IPS-20b (cell line): ENCODE data around the gene DCST1.
A peak's percentile ranks its signal among the peaks of the same experiment; 100 is the strongest.

Experiments used
- H3K27ac ChIP-seq: one replicate; pipeline ENCODE4 v1.5.1; 2013; ENCODE audit warnings: low read length
- H3K27me3 ChIP-seq: 2 replicates; pipeline ENCODE4 v1.6.1; 2013; ENCODE audit warnings: mild to moderate bottlenecking, low read length, inconsistent platforms; ENCODE audit not compliant: insufficient read depth
- H3K36me3 ChIP-seq: 2 replicates; pipeline ENCODE4 v1.6.1; 2013; ENCODE audit warnings: low read depth, mild to moderate bottlenecking, inconsistent platforms, low read length, moderate library complexity; ENCODE audit not compliant: insufficient read depth
- H3K4me1 ChIP-seq: 2 replicates; pipeline ENCODE4 v1.6.1; 2013; ENCODE audit warnings: mild to moderate bottlenecking, control low read depth, inconsistent platforms, low read length, moderate library complexity; ENCODE audit not compliant: insufficient read depth
- H3K4me3 ChIP-seq: 2 replicates; pipeline ENCODE4 v1.5.1; 2013; ENCODE audit warnings: mild to moderate bottlenecking, low read length, inconsistent platforms
- H3K9ac ChIP-seq: 2 replicates; pipeline ENCODE4 v1.6.1; 2013; ENCODE audit warnings: low read depth, mild to moderate bottlenecking, inconsistent platforms, low read length, moderate library complexity
- H3K9me3 ChIP-seq: 2 replicates; pipeline ENCODE4 v1.6.1; 2013; ENCODE audit warnings: mild to moderate bottlenecking, low read depth, low read length, inconsistent platforms; ENCODE audit not compliant: insufficient read depth

The DCST1 gene

DNA sequence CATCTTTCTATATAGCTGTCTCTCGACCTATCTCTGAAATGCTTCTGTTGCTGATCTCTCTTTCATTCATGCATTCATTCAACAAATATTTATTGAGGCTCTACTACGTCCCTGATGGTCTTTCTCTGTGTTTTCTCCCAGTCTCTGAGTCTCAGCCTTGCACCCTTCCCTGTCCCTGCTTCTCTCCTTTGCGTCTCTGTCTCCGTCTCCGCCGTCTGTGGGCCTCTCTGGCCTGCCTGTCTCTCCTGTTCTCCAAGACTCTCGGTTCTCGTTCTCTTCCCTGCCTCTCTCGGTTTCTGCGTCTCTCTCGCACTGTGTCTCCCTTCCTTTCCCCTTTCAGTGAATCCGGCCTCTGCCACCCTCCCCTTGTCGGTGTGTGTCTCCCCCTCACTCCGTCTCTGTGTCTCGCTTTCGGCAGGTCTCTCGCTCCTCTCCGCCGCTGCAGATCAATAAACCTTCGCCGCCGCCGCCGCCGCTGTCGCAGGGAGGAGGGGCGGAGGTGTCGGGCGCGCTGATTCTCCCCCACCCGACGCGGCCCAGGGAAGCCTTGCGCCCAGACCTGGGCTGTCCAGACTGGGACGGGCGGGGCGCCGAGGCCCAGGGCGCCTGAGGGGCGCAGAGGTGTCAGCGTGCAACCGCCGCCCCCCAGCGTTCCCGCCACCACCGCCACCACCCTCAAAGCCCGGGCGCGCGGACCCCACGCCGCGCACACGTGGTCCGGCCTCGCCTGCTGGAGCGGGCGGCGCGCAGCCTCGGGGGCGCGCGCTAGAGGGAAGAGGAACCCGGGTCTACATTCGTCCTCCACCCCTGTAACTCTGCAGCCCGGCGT is 48.1 kb downstream of the DCST1 start:
- peak overlapping the region; percentile 67; the same call in 1 of the 2 replicates for H3K4me3 ChIP-seq

DNA sequence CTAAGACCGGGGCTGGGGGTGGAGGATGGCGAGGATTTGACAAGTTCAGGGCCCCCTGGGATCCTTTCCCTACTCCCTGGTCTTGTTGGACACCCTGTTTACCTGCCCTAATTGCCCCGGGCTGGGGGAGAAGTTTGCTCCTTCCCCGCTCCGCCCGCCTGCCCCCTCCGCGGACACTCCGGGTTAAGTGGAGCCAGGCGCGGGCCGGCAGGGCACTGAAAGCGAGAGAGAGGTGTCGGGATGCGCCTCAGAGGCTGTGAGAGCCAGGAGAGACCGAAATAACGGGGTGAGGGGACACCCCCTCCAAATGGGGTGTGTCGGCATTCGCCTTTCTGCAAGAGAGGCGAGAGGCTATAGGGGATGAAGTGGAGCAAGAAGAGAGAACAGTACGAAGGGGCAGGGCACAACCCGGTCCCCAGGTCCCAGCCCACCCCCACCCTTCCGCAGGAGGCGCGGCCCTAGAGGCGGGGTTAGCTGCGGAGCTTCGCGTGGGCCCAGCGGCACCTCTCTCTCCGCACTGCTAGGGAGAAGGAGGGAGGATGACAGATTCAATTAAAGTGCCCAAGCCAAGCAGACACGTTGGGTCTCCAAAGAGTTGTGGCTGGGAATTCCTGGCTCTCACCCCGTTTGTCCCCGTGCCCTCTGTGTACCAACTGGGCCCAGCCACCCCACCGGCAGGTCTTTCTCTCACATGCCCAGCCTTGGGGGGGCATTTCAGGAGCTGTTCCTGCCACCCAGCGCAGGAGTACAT is 48.9 kb downstream of the DCST1 start:
- H3K4me3 ChIP-seq = peak overlapping the region; percentile 29; the same call in 1 of the 2 replicates
- H3K9ac ChIP-seq = no peak overlapping the region
- no peak overlapping the region for H3K27ac ChIP-seq
- peaks cover 70% of the 10 kb centered on the region for H3K27me3 ChIP-seq
- peaks cover 17% of the 10 kb centered on the region for H3K4me1 ChIP-seq
- no peaks in the 10 kb centered on the region for H3K9me3 ChIP-seq
- H3K36me3 ChIP-seq = no peaks in the 10 kb centered on the region

More for the DNA sequence above, 48.1 kb downstream of the DCST1 start:
- Histone ChIP-seq H3K4me1 (peaks cover 16% of the 10 kb centered on the region), H3K9me3 (no peaks in the 10 kb centered on the region), H3K27ac (no peak overlapping the region), H3K27me3 (peaks cover 78% of the 10 kb centered on the region), H3K36me3 (no peaks in the 10 kb centered on the region), H3K9ac (no peak overlapping the region)

DNA sequence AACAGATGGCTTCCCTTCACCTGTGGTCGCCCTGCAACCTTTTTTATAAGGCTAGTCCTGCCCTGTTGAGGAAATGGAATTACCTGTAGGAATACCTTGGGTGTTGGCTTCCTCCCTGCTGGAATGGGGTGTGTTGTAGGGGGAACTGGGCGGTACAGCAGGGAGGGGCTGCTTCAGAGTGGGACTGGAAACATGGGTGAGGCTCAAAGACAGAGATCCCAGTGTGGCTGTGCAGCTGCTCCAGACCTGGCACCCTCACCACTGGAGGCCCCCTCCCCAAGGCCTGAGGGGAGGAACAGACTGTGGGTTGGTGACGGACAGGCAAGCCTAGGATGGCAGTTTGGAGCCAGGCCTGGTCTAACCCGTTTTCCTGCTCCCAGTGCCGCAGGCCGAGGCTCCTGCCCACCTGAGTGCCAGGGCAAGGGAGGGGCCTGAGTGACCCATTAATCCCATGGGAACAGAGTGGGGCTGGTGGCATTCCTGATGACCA is 49.5 kb downstream of the DCST1 start:
- Histone ChIP-seq H3K9me3 (no peaks in the 10 kb centered on the region), H3K27me3 (peaks cover 64% of the 10 kb centered on the region), H3K4me3 (no peak overlapping the region), H3K9ac (no peak overlapping the region), H3K27ac (no peak overlapping the region), H3K4me1 (peaks cover 18% of the 10 kb centered on the region), H3K36me3 (no peaks in the 10 kb centered on the region)

DNA sequence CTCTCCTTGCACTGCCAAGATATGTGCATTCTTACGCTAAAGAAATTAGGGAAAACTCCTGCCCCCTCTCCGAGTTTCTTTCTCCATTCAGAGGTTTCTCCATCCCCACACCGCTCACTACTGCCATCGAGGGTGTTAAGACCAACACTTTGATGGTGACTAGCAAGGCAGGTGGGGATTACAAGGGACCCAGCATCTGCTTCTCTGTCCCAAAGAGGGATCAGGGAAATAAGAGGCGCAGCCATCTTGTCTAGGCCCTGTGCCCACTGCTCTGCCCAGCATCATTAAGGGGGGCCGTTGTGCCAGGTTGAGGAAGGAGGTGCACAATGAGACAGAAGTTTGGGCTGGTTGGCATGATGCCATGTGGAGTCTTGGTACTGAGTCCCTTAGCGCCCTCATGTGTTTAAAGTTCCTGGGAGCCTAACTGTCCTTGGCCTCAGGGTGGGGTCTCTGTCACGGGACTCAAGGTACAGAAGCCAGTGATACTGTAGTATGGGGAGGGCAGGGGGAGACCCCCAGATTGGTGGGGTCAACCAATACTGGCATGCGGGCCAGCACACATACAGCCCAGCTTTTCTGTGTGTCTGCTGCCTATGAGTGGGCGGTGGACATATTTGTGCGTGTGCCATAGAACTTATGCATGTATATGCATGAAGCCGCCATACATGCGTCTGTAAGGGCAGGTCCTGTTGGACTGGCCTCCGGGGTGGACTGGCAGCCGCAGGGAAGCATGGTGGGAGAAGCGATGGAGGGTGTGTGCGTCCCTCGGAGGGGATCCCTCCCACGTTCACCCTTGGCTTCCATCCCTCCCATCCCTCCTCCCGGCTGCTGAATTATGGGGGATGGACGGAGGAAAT is 50.5 kb downstream of the DCST1 start:
- H3K27ac ChIP-seq = no peak overlapping the region
- H3K27me3 ChIP-seq = peaks cover 54% of the 10 kb centered on the region
- H3K9me3 ChIP-seq = no peaks in the 10 kb centered on the region
- H3K4me1 ChIP-seq = peaks cover 15% of the 10 kb centered on the region
- H3K36me3 ChIP-seq = no peaks in the 10 kb centered on the region
- peak overlapping the region; percentile 82; the same call in 1 of the 2 replicates for H3K4me3 ChIP-seq
- H3K9ac ChIP-seq = no peak overlapping the region

DNA sequence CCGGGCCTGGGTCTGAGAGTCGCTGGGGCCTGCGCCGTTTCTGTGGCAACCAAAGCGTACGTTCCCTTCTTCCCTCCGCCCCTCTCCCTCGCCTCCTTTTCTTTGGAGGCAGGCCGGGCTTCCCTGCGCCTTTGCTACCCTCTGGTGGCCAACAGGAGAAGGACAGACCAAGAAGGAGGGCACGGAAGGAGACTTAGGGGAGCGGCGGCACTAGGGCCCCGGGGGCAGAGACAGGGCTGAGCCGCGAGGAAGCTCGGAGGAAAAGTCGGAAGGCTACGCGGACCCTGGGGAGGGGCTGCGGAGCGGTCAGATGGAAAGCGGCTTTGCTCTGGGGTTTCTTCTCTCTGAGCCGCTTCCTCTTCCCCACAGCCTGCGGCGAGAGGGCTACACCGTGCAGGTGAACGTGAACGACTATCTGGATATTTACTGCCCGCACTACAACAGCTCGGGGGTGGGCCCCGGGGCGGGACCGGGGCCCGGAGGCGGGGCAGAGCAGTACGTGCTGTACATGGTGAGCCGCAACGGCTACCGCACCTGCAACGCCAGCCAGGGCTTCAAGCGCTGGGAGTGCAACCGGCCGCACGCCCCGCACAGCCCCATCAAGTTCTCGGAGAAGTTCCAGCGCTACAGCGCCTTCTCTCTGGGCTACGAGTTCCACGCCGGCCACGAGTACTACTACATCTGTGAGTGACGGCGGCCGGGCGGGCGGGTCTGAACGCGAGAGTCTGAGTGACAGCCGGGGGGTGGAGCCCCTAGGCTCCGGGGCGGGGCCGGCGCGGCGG is 51.3 kb downstream of the DCST1 start:
- H3K4me3 ChIP-seq = peak overlapping the region; percentile 82
- no peak overlapping the region for H3K27ac ChIP-seq
- H3K27me3 ChIP-seq = peaks cover 46% of the 10 kb centered on the region
- no peaks in the 10 kb centered on the region for H3K9me3 ChIP-seq
- no peaks in the 10 kb centered on the region for H3K36me3 ChIP-seq
- H3K4me1 ChIP-seq = peaks cover 12% of the 10 kb centered on the region
- peak overlapping the region; percentile 68; the same call in 1 of the 2 replicates for H3K9ac ChIP-seq

DNA sequence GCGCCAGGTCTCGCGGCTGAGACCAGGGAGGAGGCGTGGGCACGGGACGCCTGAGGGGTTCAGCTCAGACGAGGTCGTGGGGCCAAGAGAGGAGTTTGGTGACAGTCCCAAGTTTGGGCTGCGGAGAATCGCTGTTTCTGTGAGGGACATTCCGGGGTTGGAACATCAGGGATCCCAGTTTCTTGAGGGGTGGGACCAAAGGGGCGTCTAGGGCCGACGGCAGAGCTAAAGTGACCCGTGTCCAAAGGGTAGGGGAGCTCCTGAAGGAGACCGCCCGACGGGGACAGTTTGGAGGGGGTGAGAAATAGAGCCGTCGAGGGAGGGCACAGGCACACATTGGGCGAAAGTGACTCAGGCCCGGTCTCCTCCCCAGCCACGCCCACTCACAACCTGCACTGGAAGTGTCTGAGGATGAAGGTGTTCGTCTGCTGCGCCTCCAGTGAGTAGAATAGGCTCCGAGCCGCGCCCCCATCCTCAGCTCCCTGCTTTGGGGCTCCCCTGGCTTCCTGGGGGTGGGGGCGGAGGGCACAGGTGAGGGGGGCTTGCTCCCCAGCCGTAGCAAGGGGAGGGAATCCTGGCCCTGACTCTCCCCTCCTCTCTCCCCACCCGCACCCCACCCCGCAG is 52.0 kb downstream of the DCST1 start:
- H3K36me3 ChIP-seq = no peaks in the 10 kb centered on the region
- H3K9me3 ChIP-seq = no peaks in the 10 kb centered on the region
- peak overlapping the region; percentile 53; the same call in 1 of the 2 replicates for H3K9ac ChIP-seq
- H3K27ac ChIP-seq = no peak overlapping the region
- H3K27me3 ChIP-seq = peaks cover 39% of the 10 kb centered on the region
- H3K4me3 ChIP-seq = peak overlapping the region; percentile 82
- H3K4me1 ChIP-seq = peaks cover 12% of the 10 kb centered on the region

DNA sequence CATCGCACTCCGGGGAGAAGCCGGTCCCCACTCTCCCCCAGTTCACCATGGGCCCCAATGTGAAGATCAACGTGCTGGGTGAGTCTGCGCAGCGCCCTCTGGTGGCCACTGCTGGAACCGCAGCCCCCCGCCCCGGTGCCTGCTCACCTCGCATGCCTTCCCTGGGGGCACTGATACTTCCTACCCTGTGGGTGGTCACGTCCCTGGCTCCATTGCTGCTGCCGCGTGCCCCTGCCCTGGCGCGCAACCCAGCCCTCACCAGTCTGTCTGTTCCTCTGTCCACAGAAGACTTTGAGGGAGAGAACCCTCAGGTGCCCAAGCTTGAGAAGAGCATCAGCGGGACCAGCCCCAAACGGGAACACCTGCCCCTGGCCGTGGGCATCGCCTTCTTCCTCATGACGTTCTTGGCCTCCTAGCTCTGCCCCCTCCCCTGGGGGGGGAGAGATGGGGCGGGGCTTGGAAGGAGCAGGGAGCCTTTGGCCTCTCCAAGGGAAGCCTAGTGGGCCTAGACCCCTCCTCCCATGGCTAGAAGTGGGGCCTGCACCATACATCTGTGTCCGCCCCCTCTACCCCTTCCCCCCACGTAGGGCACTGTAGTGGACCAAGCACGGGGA is 52.6 kb downstream of the DCST1 start:
- Histone ChIP-seq H3K4me3 (peak overlapping the region; percentile 82; the same call in 1 of the 2 replicates), H3K27ac (no peak overlapping the region), H3K36me3 (no peaks in the 10 kb centered on the region), H3K9ac (no peak overlapping the region), H3K9me3 (no peaks in the 10 kb centered on the region), H3K4me1 (peaks cover 11% of the 10 kb centered on the region), H3K27me3 (peaks cover 33% of the 10 kb centered on the region)

DNA sequence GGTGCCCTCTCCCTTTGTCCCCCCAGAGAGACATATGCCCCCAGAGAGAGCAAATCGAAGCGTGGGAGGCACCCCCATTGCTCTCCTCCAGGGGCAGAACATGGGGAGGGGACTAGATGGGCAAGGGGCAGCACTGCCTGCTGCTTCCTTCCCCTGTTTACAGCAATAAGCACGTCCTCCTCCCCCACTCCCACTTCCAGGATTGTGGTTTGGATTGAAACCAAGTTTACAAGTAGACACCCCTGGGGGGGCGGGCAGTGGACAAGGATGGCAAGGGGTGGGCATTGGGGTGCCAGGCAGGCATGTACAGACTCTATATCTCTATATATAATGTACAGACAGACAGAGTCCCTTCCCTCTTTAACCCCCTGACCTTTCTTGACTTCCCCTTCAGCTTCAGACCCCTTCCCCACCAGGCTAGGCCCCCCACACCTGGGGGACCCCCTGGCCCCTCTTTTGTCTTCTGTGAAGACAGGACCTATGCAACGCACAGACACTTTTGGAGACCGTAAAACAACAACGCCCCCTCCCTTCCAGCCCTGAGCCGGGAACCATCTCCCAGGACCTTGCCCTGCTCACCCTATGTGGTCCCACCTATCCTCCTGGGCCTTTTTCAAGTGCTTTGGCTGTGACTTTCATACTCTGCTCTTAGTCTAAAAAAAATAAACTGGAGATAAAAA is 53.4 kb downstream of the DCST1 start:
- H3K9me3 ChIP-seq = no peaks in the 10 kb centered on the region
- H3K27ac ChIP-seq = no peak overlapping the region
- H3K4me3 ChIP-seq = no peak overlapping the region
- H3K36me3 ChIP-seq = no peaks in the 10 kb centered on the region
- H3K27me3 ChIP-seq = peaks cover 31% of the 10 kb centered on the region
- H3K9ac ChIP-seq = no peak overlapping the region
- H3K4me1 ChIP-seq = peaks cover 9% of the 10 kb centered on the region; the same call in 1 of the 2 replicates

DNA sequence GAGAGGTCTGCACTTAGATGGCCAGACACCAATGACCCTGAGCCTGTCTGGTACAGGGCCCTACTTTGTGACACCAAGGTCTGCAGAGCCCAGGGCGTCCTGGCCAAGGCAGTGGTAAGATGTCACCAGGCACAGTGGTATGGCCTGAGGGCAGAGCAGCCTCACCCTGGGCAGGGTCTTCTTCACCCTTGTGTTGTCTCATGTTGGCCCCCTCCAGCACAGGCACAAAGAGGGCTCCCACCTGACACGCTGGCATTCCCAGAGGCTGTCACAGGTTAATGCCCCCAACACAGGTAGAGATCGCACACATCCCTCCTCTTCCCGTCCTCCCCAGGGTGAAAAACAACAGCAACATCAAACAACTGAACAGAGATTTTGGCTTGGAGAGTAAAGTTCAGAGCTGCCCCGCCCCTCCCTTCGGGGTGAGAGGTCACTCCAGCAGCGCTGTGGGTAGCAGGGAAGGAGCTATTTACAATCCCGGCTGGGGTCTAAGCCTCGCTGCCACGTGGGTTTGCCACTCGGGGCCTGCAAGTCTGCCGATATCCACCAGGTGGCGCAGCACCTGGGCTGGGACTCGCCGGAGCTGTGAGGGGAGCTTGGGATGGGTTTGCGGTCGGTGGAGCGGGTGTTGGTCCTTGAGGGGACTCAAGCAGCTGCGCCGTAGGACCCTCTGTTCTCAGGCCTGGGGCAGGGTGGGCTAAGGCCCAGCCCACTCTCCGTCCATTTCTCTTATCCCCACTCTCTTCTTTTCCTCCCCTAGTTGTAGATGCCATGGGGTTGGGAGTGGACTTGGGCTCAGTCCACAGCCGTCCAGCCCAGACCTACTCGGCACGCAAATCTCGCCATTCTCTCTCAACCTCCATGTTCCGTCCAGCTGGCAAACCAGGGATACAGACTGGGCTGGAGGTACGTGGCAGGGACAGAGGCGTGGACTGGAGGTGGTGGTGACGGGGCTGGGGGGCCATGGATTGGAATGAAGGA is 57.7 kb downstream of the DCST1 start:
- Histone ChIP-seq H3K27ac (no peak overlapping the region), H3K9me3 (no peaks in the 10 kb centered on the region), H3K36me3 (no peaks in the 10 kb centered on the region), H3K4me3 (peak overlapping the region; percentile 33; the same call in 1 of the 2 replicates), H3K9ac (no peak overlapping the region), H3K27me3 (peaks cover 15% of the 10 kb centered on the region), H3K4me1 (peaks cover 7% of the 10 kb centered on the region; the same call in 1 of the 2 replicates)
